Measurements from ENCODE around the gene BMERB1. TPM values are rescaled to one million over a fixed set of nuclear protein-coding genes. Genes with fewer than 3 reads are reported as not detected.
"Not testable (repeated sequence)": the region's sequence is repeated elsewhere in the genome, so short reads cannot be mapped to it uniquely, and the experiment has no call there.

Gene BMERB1
- total RNA-seq, 1 donor from 2014 or later, result 20.1 TPM

DNA sequence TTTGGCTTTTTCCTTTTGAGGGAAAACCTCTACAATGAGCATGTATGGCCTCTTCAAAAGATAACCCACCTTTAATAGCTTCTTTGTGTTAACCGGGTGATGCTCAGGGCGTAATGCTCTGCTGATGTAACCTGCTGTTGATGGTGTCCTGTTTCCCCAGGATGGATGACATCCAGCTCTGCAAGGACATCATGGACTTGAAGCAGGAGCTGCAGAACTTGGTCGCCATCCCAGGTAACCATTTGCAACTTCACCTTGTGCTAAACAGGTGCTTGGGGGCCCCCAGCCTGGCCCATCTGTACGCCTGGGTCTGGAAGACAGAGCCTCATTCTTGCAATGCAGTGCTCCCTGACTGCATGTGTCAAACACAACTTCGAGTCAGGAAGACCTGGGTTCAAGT is 133.4 kb downstream of the BMERB1 start:
- H3K4me1 Mint-ChIP-seq (ENCODE audit: low read depth, unreplicated experiment), result no peaks in the 10 kb centered on the region
- FAIRE-seq, result no peak
- TF ChIP-seq EZH2 (IDR thresholded peaks at IDR 0.05; ENCODE audit: insufficient read depth, low read length), result no peak
- TF ChIP-seq, protein P1, sequence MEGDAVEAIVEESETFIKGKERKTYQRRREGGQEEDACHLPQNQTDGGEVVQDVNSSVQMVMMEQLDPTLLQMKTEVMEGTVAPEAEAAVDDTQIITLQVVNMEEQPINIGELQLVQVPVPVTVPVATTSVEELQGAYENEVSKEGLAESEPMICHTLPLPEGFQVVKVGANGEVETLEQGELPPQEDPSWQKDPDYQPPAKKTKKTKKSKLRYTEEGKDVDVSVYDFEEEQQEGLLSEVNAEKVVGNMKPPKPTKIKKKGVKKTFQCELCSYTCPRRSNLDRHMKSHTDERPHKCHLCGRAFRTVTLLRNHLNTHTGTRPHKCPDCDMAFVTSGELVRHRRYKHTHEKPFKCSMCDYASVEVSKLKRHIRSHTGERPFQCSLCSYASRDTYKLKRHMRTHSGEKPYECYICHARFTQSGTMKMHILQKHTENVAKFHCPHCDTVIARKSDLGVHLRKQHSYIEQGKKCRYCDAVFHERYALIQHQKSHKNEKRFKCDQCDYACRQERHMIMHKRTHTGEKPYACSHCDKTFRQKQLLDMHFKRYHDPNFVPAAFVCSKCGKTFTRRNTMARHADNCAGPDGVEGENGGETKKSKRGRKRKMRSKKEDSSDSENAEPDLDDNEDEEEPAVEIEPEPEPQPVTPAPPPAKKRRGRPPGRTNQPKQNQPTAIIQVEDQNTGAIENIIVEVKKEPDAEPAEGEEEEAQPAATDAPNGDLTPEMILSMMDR (IDR thresholded peaks at IDR 0.05; ENCODE audit: insufficient read depth, low read depth, low read length), result no peak

DNA sequence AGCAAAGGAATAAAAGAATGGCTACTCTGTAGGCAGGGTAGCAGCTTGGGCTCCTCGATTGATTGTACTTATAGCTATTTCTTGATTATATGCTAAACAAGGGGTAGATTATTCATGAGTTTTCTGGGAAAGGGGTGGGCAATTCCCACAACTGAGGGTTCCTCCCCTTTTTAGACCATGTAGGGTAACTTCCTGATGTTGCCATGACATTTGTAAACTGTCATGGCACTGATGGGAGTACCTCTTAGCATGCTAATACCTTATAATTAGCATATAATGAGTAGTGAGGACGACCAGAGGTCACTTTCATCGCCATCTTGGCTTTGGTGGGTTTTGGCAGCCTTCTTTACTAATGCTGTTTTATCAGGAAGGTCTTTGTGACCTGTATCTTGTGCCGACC is 136.3 kb downstream of the BMERB1 start:
- H3K36me3 ChIP-seq (ENCODE audit: insufficient read depth, low read length); H3K4me3 Mint-ChIP-seq (ENCODE audit: unreplicated experiment); H3K4me3 ChIP-seq (ENCODE audit: insufficient read depth, low read depth, low read length); H3K4me2 ChIP-seq (ENCODE audit: low read length); H3K9ac ChIP-seq (ENCODE audit: low read length); H3K79me2 ChIP-seq (ENCODE audit: insufficient read depth, low read length); H3K9me3 Mint-ChIP-seq (ENCODE audit: unreplicated experiment); DNase-seq (ENCODE audit: low read depth); FAIRE-seq; H3K9me3 ChIP-seq (ENCODE audit: insufficient read depth, low read depth, low read length); H3K27me3 Mint-ChIP-seq (ENCODE audit: low read depth, unreplicated experiment); H3K27ac ChIP-seq (ENCODE audit: low read depth, low read length); H2AFZ ChIP-seq (ENCODE audit: low read depth, low read length); H3K4me1 Mint-ChIP-seq (ENCODE audit: low read depth, unreplicated experiment); H3K27ac Mint-ChIP-seq (ENCODE audit: unreplicated experiment); H3K4me1 ChIP-seq (ENCODE audit: insufficient read depth, low read length); H4K20me1 ChIP-seq (ENCODE audit: insufficient read depth, low read length); H3K27me3 ChIP-seq (ENCODE audit: insufficient read depth, low read length): not testable (repeated sequence)
- peaks cover 16% of the 10 kb centered on the region for H3K36me3 Mint-ChIP-seq (ENCODE audit: low read depth, unreplicated experiment)

More for the DNA sequence above, 133.4 kb downstream of the BMERB1 start:
- no peak overlapping the region for H3K27ac ChIP-seq (ENCODE audit: low read depth, low read length)
- H3K27ac Mint-ChIP-seq (ENCODE audit: unreplicated experiment), result no peak overlapping the region
- no peaks in the 10 kb centered on the region for H3K9me3 ChIP-seq (ENCODE audit: insufficient read depth, low read depth, low read length)
- peaks cover 1% of the 10 kb centered on the region for H3K9me3 Mint-ChIP-seq (ENCODE audit: unreplicated experiment)
- no peaks in the 10 kb centered on the region for H3K36me3 ChIP-seq (ENCODE audit: insufficient read depth, low read length)
- H3K9ac ChIP-seq (ENCODE audit: low read length), result no peak overlapping the region
- H3K4me3 ChIP-seq (ENCODE audit: insufficient read depth, low read depth, low read length), result no peak overlapping the region
- H3K4me2 ChIP-seq (ENCODE audit: low read length), result no peak overlapping the region
- peaks cover 15% of the 10 kb centered on the region for H3K36me3 Mint-ChIP-seq (ENCODE audit: low read depth, unreplicated experiment)
- no peak overlapping the region for H2AFZ ChIP-seq (ENCODE audit: low read depth, low read length)
- no peaks in the 10 kb centered on the region for H3K27me3 Mint-ChIP-seq (ENCODE audit: low read depth, unreplicated experiment)
- peaks cover 9% of the 10 kb centered on the region for H4K20me1 ChIP-seq (ENCODE audit: insufficient read depth, low read length)
- no peaks in the 10 kb centered on the region for H3K79me2 ChIP-seq (ENCODE audit: insufficient read depth, low read length)
- DNase-seq (ENCODE audit: low read depth), result no peak
- H3K4me1 ChIP-seq (ENCODE audit: insufficient read depth, low read length), result no peaks in the 10 kb centered on the region
- no peaks in the 10 kb centered on the region for H3K27me3 ChIP-seq (ENCODE audit: insufficient read depth, low read length)
- no peak overlapping the region for H3K4me3 Mint-ChIP-seq (ENCODE audit: unreplicated experiment)

DNA sequence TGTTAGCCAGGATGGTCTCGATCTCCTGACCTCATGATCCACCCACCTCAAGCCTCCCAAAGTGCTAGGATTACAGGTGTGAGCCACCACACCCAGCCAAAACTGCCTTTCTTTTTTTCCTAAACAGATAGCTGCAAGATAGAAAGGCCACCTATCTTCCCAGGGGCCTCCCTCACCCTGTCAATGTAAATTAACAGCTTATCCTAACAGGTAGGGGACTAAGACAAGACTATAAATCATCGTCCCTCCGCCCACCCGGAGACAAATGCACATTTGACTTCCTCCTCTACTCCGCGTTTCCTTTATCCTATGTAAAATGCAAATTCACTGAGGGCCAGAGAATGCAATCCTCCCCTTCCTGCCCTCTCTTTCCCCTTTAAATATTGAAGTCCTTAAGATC is 137.2 kb downstream of the BMERB1 start:
- H3K4me3 ChIP-seq (ENCODE audit: insufficient read depth, low read depth, low read length), result no peak overlapping the region
- H3K9me3 ChIP-seq (ENCODE audit: insufficient read depth, low read depth, low read length), result no peaks in the 10 kb centered on the region
- no peak for FAIRE-seq
- H3K27ac ChIP-seq (ENCODE audit: low read depth, low read length), result no peak overlapping the region
- Mint-ChIP-seq H3K36me3 (ENCODE audit: low read depth, unreplicated experiment) (peaks cover 21% of the 10 kb centered on the region), H3K4me3 (ENCODE audit: unreplicated experiment) (no peak overlapping the region), H3K27me3 (ENCODE audit: low read depth, unreplicated experiment) (no peaks in the 10 kb centered on the region), H3K9me3 (ENCODE audit: unreplicated experiment) (no peaks in the 10 kb centered on the region), H3K4me1 (ENCODE audit: low read depth, unreplicated experiment) (no peaks in the 10 kb centered on the region), H3K27ac (ENCODE audit: unreplicated experiment) (no peak overlapping the region)
- H3K79me2 ChIP-seq (ENCODE audit: insufficient read depth, low read length), result no peaks in the 10 kb centered on the region
- H4K20me1 ChIP-seq (ENCODE audit: insufficient read depth, low read length), result peaks cover 9% of the 10 kb centered on the region
- TF ChIP-seq EZH2 (IDR thresholded peaks at IDR 0.05; ENCODE audit: insufficient read depth, low read length), result no peak
- TF ChIP-seq, protein P1 (IDR thresholded peaks at IDR 0.05; ENCODE audit: insufficient read depth, low read depth, low read length), result no peak
- no peak overlapping the region for H3K4me2 ChIP-seq (ENCODE audit: low read length)
- H2AFZ ChIP-seq (ENCODE audit: low read depth, low read length), result no peak overlapping the region
- H3K27me3 ChIP-seq (ENCODE audit: insufficient read depth, low read length), result no peaks in the 10 kb centered on the region
- no peaks in the 10 kb centered on the region for H3K36me3 ChIP-seq (ENCODE audit: insufficient read depth, low read length)
- H3K9ac ChIP-seq (ENCODE audit: low read length), result no peak overlapping the region
- no peak for DNase-seq (ENCODE audit: low read depth)
- no peaks in the 10 kb centered on the region for H3K4me1 ChIP-seq (ENCODE audit: insufficient read depth, low read length)

All from astrocyte (in vitro differentiated cells and primary cell).